Measurements from ENCODE around the gene VSX2. TPM values are rescaled to one million over a fixed set of nuclear protein-coding genes. Genes with fewer than 3 reads are reported as not detected.

The VSX2 gene
- polyA plus RNA-seq, 1 donor (not counting 4 experiments of a cell fraction or from before 2014, with no cell fraction given): not detected

GRCh38 chr14:74248017-74248416, 8.8 kb downstream of the VSX2 start:
- Histone ChIP-seq H3K9me3 (ENCODE audit: control insufficient read depth, low read depth, low read length) (no peaks in the 10 kb centered on the region), H4K20me1 (ENCODE audit: control insufficient read depth, extremely low read depth, insufficient read depth, low read length) (no peaks in the 10 kb centered on the region), H3K9ac (ENCODE audit: control insufficient read depth, extremely low read depth, insufficient read depth, low read length) (no peak overlapping the region), H3K9me1 (ENCODE audit: control insufficient read depth, extremely low read depth, insufficient read depth, low read length) (no peaks in the 10 kb centered on the region), H3K36me3 (ENCODE audit: control insufficient read depth in 2 of 2, extremely low read depth in 1 of 2, insufficient read depth in 2 of 2, low read length in 2 of 2) (no peaks in the 10 kb centered on the region), H3K4me1 (ENCODE audit: control insufficient read depth, extremely low read depth, insufficient read depth, low read length) (no peaks in the 10 kb centered on the region), H3K4me2 (ENCODE audit: control insufficient read depth, extremely low read depth, insufficient read depth, low read depth, low read length) (no peak overlapping the region), H3K27me3 (ENCODE audit: control insufficient read depth, extremely low read depth, insufficient read depth, low read length) (peaks cover 55% of the 10 kb centered on the region), H3K79me2 (ENCODE audit: control insufficient read depth, insufficient read depth, low read length) (no peaks in the 10 kb centered on the region), H2AFZ (ENCODE audit: control insufficient read depth, low read length) (no peak overlapping the region), H3K27ac (ENCODE audit: control insufficient read depth, insufficient read depth, low read length) (no peak overlapping the region), H3K4me3 (ENCODE audit: control insufficient read depth in 2 of 3, extremely low read depth in 1 of 3, insufficient read depth in 2 of 3, low read depth in 1 of 3, low read length in 3 of 3) (no peak overlapping the region)
- dilution Hi-C loops (cut with MboI; ENCODE audit: extremely low pct_ligation_motif_present, low sequenced_read_pairs): no loop called here
- no peak for TF ChIP-seq CTCF (optimal IDR thresholded peaks at IDR 0.05 in 1 of 3, IDR thresholded peaks at IDR 0.05 in 1 of 3, conservative IDR thresholded peaks at IDR 0.05 in 1 of 3; ENCODE audit: extremely low read depth in 1 of 3, insufficient read depth in 2 of 3, low read length in 3 of 3)
- DNase-seq (ENCODE audit: low read depth, low spot score) (no peak), FAIRE-seq (no peak)

GRCh38 chr14:74249433-74250375, 10.5 kb downstream of the VSX2 start:
- FAIRE-seq: no peak
- dilution Hi-C loops (cut with MboI; ENCODE audit: extremely low pct_ligation_motif_present, low sequenced_read_pairs): no loop called here
- H3K4me2 ChIP-seq (ENCODE audit: control insufficient read depth, extremely low read depth, insufficient read depth, low read depth, low read length): no peak overlapping the region

More at GRCh38 chr14:74249433-74250375, 10.5 kb downstream of the VSX2 start:
- no peak overlapping the region for H2AFZ ChIP-seq (ENCODE audit: control insufficient read depth, low read length)
- H3K4me1 ChIP-seq (ENCODE audit: control insufficient read depth, extremely low read depth, insufficient read depth, low read length): no peaks in the 10 kb centered on the region
- H4K20me1 ChIP-seq (ENCODE audit: control insufficient read depth, extremely low read depth, insufficient read depth, low read length): no peaks in the 10 kb centered on the region
- H3K36me3 ChIP-seq (ENCODE audit: control insufficient read depth in 2 of 2, extremely low read depth in 1 of 2, insufficient read depth in 2 of 2, low read length in 2 of 2): no peaks in the 10 kb centered on the region
- no peaks in the 10 kb centered on the region for H3K9me3 ChIP-seq (ENCODE audit: control insufficient read depth, low read depth, low read length)
- no peak overlapping the region for H3K4me3 ChIP-seq (ENCODE audit: control insufficient read depth in 2 of 3, extremely low read depth in 1 of 3, insufficient read depth in 2 of 3, low read depth in 1 of 3, low read length in 3 of 3)
- DNase-seq (ENCODE audit: low read depth, low spot score): no peak
- no peak overlapping the region for H3K27ac ChIP-seq (ENCODE audit: control insufficient read depth, insufficient read depth, low read length)
- H3K9me1 ChIP-seq (ENCODE audit: control insufficient read depth, extremely low read depth, insufficient read depth, low read length): no peaks in the 10 kb centered on the region
- no peak overlapping the region for H3K9ac ChIP-seq (ENCODE audit: control insufficient read depth, extremely low read depth, insufficient read depth, low read length)
- no peaks in the 10 kb centered on the region for H3K79me2 ChIP-seq (ENCODE audit: control insufficient read depth, insufficient read depth, low read length)
- peaks cover 42% of the 10 kb centered on the region for H3K27me3 ChIP-seq (ENCODE audit: control insufficient read depth, extremely low read depth, insufficient read depth, low read length)
- TF ChIP-seq EZH2 (IDR thresholded peaks at IDR 0.05; ENCODE audit: low read length) (no peak), CTCF (optimal IDR thresholded peaks at IDR 0.05 in 1 of 3, IDR thresholded peaks at IDR 0.05 in 1 of 3, conservative IDR thresholded peaks at IDR 0.05 in 1 of 3; ENCODE audit: extremely low read depth in 1 of 3, insufficient read depth in 2 of 3, low read length in 3 of 3) (no peak)

Measured in keratinocyte (primary cell).